Aorta (tissue), 5 donors: ENCODE data around the gene ARPC1A. TPM values are rescaled to one million over a fixed set of nuclear protein-coding genes. Genes with fewer than 3 reads are reported as not detected.
A peak's percentile ranks its signal among the peaks of the same experiment; 100 is the strongest.
"Not testable (repeated sequence)": the region's sequence is repeated elsewhere in the genome, so short reads cannot be mapped to it uniquely, and the experiment has no call there.

Experiments used
- ATAC-seq: fragments of 200-7000 bp; cut with Tn5 transposase; one replicate; pipeline ENCODE4 v1.9.1; 2022; ENCODE audit warnings: moderate library complexity; ENCODE audit not compliant: low FRiP score
- DNase-seq, 2 donors: peaks; one replicate each; pipeline ENCODE4 v3.0.0-alpha.2; 2020
- H3K27ac ChIP-seq, 2 donors: one replicate each; pipeline ENCODE4 v1.5.1; 2013; ENCODE audit warnings: low read length in 2 of 2, mild to moderate bottlenecking in 2 of 2, moderate library complexity in 2 of 2, control low read depth in 1 of 2, inconsistent platforms in 1 of 2, low read depth in 1 of 2
- H3K27me3 ChIP-seq, 2 donors: one replicate each; pipeline ENCODE4 v1.6.1; 2013; ENCODE audit warnings: control low read depth in 1 of 2, low read length in 1 of 2, mild to moderate bottlenecking in 1 of 2, moderate library complexity in 1 of 2; ENCODE audit not compliant: insufficient read depth in 2 of 2, control insufficient read depth in 1 of 2
- H3K36me3 ChIP-seq, 2 donors: one replicate each; pipeline ENCODE4 v1.6.1; 2013; ENCODE audit warnings: control low read depth in 1 of 2, low read length in 1 of 2, mild to moderate bottlenecking in 1 of 2; ENCODE audit not compliant: insufficient read depth in 2 of 2, control insufficient read depth in 1 of 2
- H3K4me1 ChIP-seq, 2 donors: one replicate each; pipeline ENCODE4 v1.6.1; 2013; ENCODE audit warnings: low read length in 2 of 2, control low read depth in 1 of 2, mild to moderate bottlenecking in 1 of 2, moderate library complexity in 1 of 2; ENCODE audit not compliant: insufficient read depth in 2 of 2, control insufficient read depth in 1 of 2
- H3K4me3 ChIP-seq, 2 donors: one replicate each; pipeline ENCODE4 v1.5.1; 2013; ENCODE audit warnings: low read length in 2 of 2, control low read depth in 1 of 2, mild to moderate bottlenecking in 1 of 2
- H3K9me3 ChIP-seq: one replicate; pipeline ENCODE4 v1.6.1; 2013; ENCODE audit warnings: mild to moderate bottlenecking, low read length; ENCODE audit not compliant: control insufficient read depth
- WGBS, 2 donors: extraction: QIAGEN DNeasy Blood & Tissue Kit; methylation state at CpG; one replicate each; pipeline ENCODE4 v1.1.7; 2013; 5-methylcytosine and 5-hydroxymethylcytosine counted together
- intact Hi-C, 2 donors: fragments of 100-400 bp; cut with DNase I; formaldehyde crosslinking; loops; one replicate each; pipeline versions ENCODE4 v1.14.2 to v1.15.0; 2022
- polyA plus RNA-seq, 2 donors: library from polyadenylated mRNA; stranded (reverse); fragments of 200-250 nt; gene quantifications; one replicate each; pipeline ENCODE4 v1.2.3, GENCODE V29; 2013
- total RNA-seq, 2 donors: library from RNA; stranded (reverse); fragmentation: NEBNext Ultra II Directional; extraction: Animal tissue kit (Norgen Biotek cat#: 25700); gene quantifications; one replicate each; pipeline ENCODE4 v1.2.1, GENCODE V29; 2021
- donor health status: healthy with polysubstance abuse.
- donor health status: Bipolar disorder and iron deficiency.
- donor health status: DM: no; HTN: no; CAD: no.
- donor health status: DM: no; HTN: no; CAD: no.
- donor health status: DM: yes; HTN: yes; CAD: no.

The ARPC1A gene
- total and polyA plus RNA-seq, 4 donors: 95.1 to 227 (median 103) TPM

- peaks cover 4 to 12% of the 10 kb centered on the region in 2 donors for H3K36me3 ChIP-seq
- intact Hi-C loops: loop anchor here in 1 of 2 donors (5.0 kb wide), 1 partner anchor 48 kb away; no protein-coding TSS in a partner anchor
- not testable (repeated sequence) for ATAC-seq, H3K27me3 ChIP-seq, H3K27ac ChIP-seq, H3K4me3 ChIP-seq, H3K4me1 ChIP-seq, H3K9me3 ChIP-seq
- 43 to 50% methylated on average over 17 of the region's 17 CpGs for WGBS, 2 donors
- peak; percentile 75 to 88 for DNase-seq
Observed at GRCh38 chr7:99415513-99416127, 89.9 kb downstream of the ARPC1A start.

Other genes starting within 250 kb of the ARPC1A start
- 10 to 100 TPM; 37.1 to 47.9 TPM for gene SMURF1, start 181.8 kb upstream of the ARPC1A start, total RNA-seq
- gene SMURF1, start 181.8 kb upstream of the ARPC1A start, polyA plus RNA-seq: 10 to 100 TPM in 1 of 2 donors, 1 to 10 TPM in 1; 8.1 to 23.9 TPM
- gene KPNA7, start 117.8 kb upstream of the ARPC1A start, total RNA-seq: not detected
- not detected for gene KPNA7, start 117.8 kb upstream of the ARPC1A start, polyA plus RNA-seq
- under 1 TPM in 1 of 2 donors, not detected in 1; 0.29 TPM for gene MYH16, start 53.1 kb upstream of the ARPC1A start, total RNA-seq
- not detected for gene MYH16, start 53.1 kb upstream of the ARPC1A start, polyA plus RNA-seq
- 100 to 1,000 TPM; 134 to 172 TPM for gene ARPC1B, start 48.8 kb downstream of the ARPC1A start, total RNA-seq
- gene ARPC1B, start 48.8 kb downstream of the ARPC1A start, polyA plus RNA-seq: 100 to 1,000 TPM; 153 to 262 TPM
- gene PDAP1, start 82.7 kb downstream of the ARPC1A start, total RNA-seq: 10 to 100 TPM; 74.8 to 94.9 TPM
- 100 to 1,000 TPM; 174 to 223 TPM for gene PDAP1, start 82.7 kb downstream of the ARPC1A start, polyA plus RNA-seq
- gene BUD31, start 83.1 kb downstream of the ARPC1A start, total RNA-seq: 10 to 100 TPM; 53.5 to 57.0 TPM
- 100 to 1,000 TPM in 1 of 2 donors, 10 to 100 TPM in 1; 89.1 to 135 TPM for gene BUD31, start 83.1 kb downstream of the ARPC1A start, polyA plus RNA-seq
- 1 to 10 TPM; 5.4 to 6.0 TPM for gene PTCD1, start 112.9 kb downstream of the ARPC1A start, total RNA-seq
- 1 to 10 TPM in 1 of 2 donors, under 1 TPM in 1; 0.63 to 5.5 TPM for gene PTCD1, start 112.9 kb downstream of the ARPC1A start, polyA plus RNA-seq
- 10 to 100 TPM; 30.4 to 33.6 TPM for gene CPSF4, start 113.0 kb downstream of the ARPC1A start, total RNA-seq
- gene CPSF4, start 113.0 kb downstream of the ARPC1A start, polyA plus RNA-seq: 10 to 100 TPM; 24.2 to 48.9 TPM
- gene ATP5MF, start 140.3 kb downstream of the ARPC1A start, total RNA-seq: 100 to 1,000 TPM; 118 to 128 TPM
- gene ATP5MF, start 140.3 kb downstream of the ARPC1A start, polyA plus RNA-seq: 100 to 1,000 TPM; 457 to 973 TPM
- gene ZNF789, start 147.0 kb downstream of the ARPC1A start, total RNA-seq: 10 to 100 TPM; 10.5 to 18.2 TPM
- 10 to 100 TPM in 1 of 2 donors, 1 to 10 TPM in 1; 3.6 to 14.7 TPM for gene ZNF789, start 147.0 kb downstream of the ARPC1A start, polyA plus RNA-seq
- 10 to 100 TPM; 29.1 to 32.1 TPM for gene ZNF394, start 174.4 kb downstream of the ARPC1A start, total RNA-seq
- gene ZNF394, start 174.4 kb downstream of the ARPC1A start, polyA plus RNA-seq: 10 to 100 TPM; 14.9 to 32.3 TPM
- 1 to 10 TPM; 7.8 to 8.9 TPM for gene ZKSCAN5, start 178.8 kb downstream of the ARPC1A start, total RNA-seq
- 1 to 10 TPM; 2.1 to 4.1 TPM for gene ZKSCAN5, start 178.8 kb downstream of the ARPC1A start, polyA plus RNA-seq
- 1 to 10 TPM; 3.0 to 5.9 TPM for gene FAM200A, start 226.2 kb downstream of the ARPC1A start, total RNA-seq
- 1 to 10 TPM; 2.3 to 3.2 TPM for gene FAM200A, start 226.2 kb downstream of the ARPC1A start, polyA plus RNA-seq
- 10 to 100 TPM; 78.9 to 93.1 TPM for gene ZNF655, start 232.7 kb downstream of the ARPC1A start, total RNA-seq
- 10 to 100 TPM; 47.7 to 52.3 TPM for gene ZNF655, start 232.7 kb downstream of the ARPC1A start, polyA plus RNA-seq